Hepatocyte (in vitro differentiated cells): Measurements from ENCODE around the gene WDFY2.

Experiments used
- CTCF ChIP-seq: fragments of 200-600 bp; sonication (generic); IDR thresholded peaks from 2 replicates; pipeline ENCODE4 v1.5.1; 2016; ENCODE audit warnings: antibody characterized with exemption, mild to moderate bottlenecking; ENCODE audit not compliant: poor library complexity
- EZH2 ChIP-seq: fragments of 200-600 bp; sonication (generic); IDR thresholded peaks from 2 replicates; pipeline ENCODE4 v1.6.1; 2016; ENCODE audit warnings: antibody characterized with exemption, mild to moderate bottlenecking, borderline replicate concordance
- EZH2phosphoT487 ChIP-seq: fragments of 200-600 bp; sonication (generic); IDR thresholded peaks from one replicate; pipeline ENCODE4 v1.6.1; 2018; ENCODE audit warnings: antibody characterized with exemption, mild to moderate bottlenecking, low read depth, moderate library complexity; ENCODE audit not compliant: unreplicated experiment, severe bottlenecking

DNA sequence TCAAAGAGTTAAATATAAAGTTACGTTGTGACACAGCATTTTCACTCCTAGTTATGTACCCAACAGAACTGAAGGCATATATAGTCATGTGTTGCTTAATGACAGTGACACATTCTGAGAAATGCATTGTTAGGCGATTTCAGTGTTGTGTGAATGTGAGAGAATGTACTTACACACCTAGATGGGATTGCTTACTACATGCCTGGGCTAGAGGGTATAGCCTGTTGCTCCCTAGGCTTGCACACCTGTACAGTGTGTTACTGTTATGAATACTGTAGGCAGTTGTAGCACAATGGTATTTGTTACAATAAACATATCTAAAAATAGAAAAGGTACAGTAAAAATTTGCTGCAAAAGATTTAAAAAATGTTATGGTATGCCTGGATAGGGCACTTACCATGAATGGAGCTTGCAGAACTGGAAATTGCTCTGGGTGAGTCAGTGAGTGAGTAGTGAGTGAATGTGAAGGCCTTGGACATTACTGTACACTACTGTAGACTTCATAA, 130.5 kb downstream of the WDFY2 start:
- TF ChIP-seq CTCF (no peak), EZH2 (no peak), EZH2phosphoT487 (no peak)
